Activated CD8-positive, alpha-beta T cell treated with anti-CD3 and anti-CD28 coated beads for 36 hours (primary cell): Measurements from ENCODE around the gene PFKFB3. TPM values are rescaled to one million over a fixed set of nuclear protein-coding genes. Genes with fewer than 3 reads are reported as not detected.

Experiments
- ATAC-seq: fragments of 200-7000 bp; cut with Tn5 transposase; one replicate; pipeline ENCODE4 v1.10.0; 2021; ENCODE audit warnings: mild to moderate bottlenecking, moderate library complexity
- CTCF ChIA-PET: fragments of 350-600 bp; sonication (Branson Sonifier 250); formaldehyde crosslinking; loops from one replicate; lab custom pipeline; 2021; ENCODE audit warnings: antibody characterized with exemption; lab: Charles Lee
- POLR2A ChIA-PET: fragments of 350-600 bp; sonication (Branson Sonifier 250); formaldehyde crosslinking; loops from one replicate; lab custom pipeline; 2021; ENCODE audit warnings: antibody characterized with exemption; lab: Charles Lee
- DNase-seq: peaks from one replicate; pipeline ENCODE4 v3.0.0-alpha.2; 2020
- H3K27ac Mint-ChIP-seq: one replicate; pipeline ENCODE4 v1.8.0; 2021; ENCODE audit warnings: mild to moderate bottlenecking, mixed read lengths
- H3K27me3 Mint-ChIP-seq: one replicate; pipeline ENCODE4 v1.8.0; 2021; ENCODE audit warnings: mixed read lengths
- H3K36me3 Mint-ChIP-seq: one replicate; pipeline ENCODE4 v1.8.0; 2021; ENCODE audit warnings: low read depth, mixed read lengths
- H3K4me1 Mint-ChIP-seq: one replicate; pipeline ENCODE4 v1.8.0; 2021; ENCODE audit warnings: low read depth, mixed read lengths
- H3K4me3 Mint-ChIP-seq: one replicate; pipeline ENCODE4 v1.8.0; 2021; ENCODE audit warnings: mild to moderate bottlenecking, moderate library complexity, mixed read lengths
- H3K9me3 Mint-ChIP-seq: one replicate; pipeline ENCODE4 v1.8.0; 2021; ENCODE audit warnings: mixed read lengths
- intact Hi-C: fragments of 100-400 bp; cut with micrococcal nuclease; formaldehyde crosslinking; loops from one replicate; pipeline ENCODE4 v1.10.0; 2022
- total RNA-seq, 2 experiments: library from RNA; stranded (reverse); gene quantifications; one replicate each; pipeline ENCODE4 v1.2.3, GENCODE V29; 2021
- TF ChIP-seq, protein P1 (sequence below): fragments of 200-600 bp; IDR thresholded peaks from one replicate; pipeline ENCODE4 v1.8.0; 2022; ENCODE audit warnings: antibody characterized with exemption, mild to moderate bottlenecking

Gene PFKFB3
- total RNA-seq, 2 experiments from 2014 or later = 107 to 117 TPM

DNA sequence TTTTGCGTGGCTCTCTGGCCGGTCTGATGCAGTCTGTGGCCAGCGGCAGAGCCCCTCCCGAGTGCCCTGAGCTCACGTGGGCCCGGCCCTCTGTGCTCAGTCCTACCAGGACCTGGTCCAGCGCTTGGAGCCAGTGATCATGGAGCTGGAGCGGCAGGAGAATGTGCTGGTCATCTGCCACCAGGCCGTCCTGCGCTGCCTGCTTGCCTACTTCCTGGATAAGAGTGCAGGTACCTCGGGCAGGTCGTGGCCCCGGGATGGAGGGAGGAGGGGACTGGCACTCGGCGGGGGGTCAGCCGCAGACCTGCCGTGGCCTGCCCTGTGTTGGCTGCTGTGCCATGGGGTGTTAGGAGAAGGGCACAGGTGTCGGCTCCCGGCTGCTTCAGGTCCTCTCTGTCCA is 20.0 kb downstream of the PFKFB3 start:
- no peak for ATAC-seq
- peaks cover 71% of the 10 kb centered on the region for H3K36me3 Mint-ChIP-seq
- intact Hi-C loops = no loop called here
- POLR2A ChIA-PET = no interaction called here
- no peak overlapping the region for H3K27ac Mint-ChIP-seq
- TF ChIP-seq, protein P1, sequence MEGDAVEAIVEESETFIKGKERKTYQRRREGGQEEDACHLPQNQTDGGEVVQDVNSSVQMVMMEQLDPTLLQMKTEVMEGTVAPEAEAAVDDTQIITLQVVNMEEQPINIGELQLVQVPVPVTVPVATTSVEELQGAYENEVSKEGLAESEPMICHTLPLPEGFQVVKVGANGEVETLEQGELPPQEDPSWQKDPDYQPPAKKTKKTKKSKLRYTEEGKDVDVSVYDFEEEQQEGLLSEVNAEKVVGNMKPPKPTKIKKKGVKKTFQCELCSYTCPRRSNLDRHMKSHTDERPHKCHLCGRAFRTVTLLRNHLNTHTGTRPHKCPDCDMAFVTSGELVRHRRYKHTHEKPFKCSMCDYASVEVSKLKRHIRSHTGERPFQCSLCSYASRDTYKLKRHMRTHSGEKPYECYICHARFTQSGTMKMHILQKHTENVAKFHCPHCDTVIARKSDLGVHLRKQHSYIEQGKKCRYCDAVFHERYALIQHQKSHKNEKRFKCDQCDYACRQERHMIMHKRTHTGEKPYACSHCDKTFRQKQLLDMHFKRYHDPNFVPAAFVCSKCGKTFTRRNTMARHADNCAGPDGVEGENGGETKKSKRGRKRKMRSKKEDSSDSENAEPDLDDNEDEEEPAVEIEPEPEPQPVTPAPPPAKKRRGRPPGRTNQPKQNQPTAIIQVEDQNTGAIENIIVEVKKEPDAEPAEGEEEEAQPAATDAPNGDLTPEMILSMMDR = no peak
- no peak for DNase-seq
- H3K27me3 Mint-ChIP-seq = no peaks in the 10 kb centered on the region
- peaks cover 4% of the 10 kb centered on the region for H3K4me1 Mint-ChIP-seq
- H3K9me3 Mint-ChIP-seq = no peaks in the 10 kb centered on the region
- CTCF ChIA-PET = no interaction called here
- H3K4me3 Mint-ChIP-seq = no peak overlapping the region

GRCh38 chr10:6223981-6224380 is 21.2 kb downstream of the PFKFB3 start:
- Mint-ChIP-seq H3K27ac (no peak overlapping the region), H3K9me3 (no peaks in the 10 kb centered on the region), H3K36me3 (peaks cover 73% of the 10 kb centered on the region), H3K4me1 (peaks cover 7% of the 10 kb centered on the region), H3K4me3 (no peak overlapping the region), H3K27me3 (no peaks in the 10 kb centered on the region)
- no peak for ATAC-seq
- ChIA-PET POLR2A (interaction anchor here (0.8 kb wide), 1 partner anchor 13 kb away, joined by 5 read pairs; no protein-coding TSS in a partner anchor), CTCF (interaction anchor here (1.4 kb wide), 1 partner anchor 21 kb away, joined by 4 read pairs; the partner anchor contains the start of gene PFKFB3)
- intact Hi-C loops = no loop called here
- DNase-seq = no peak
- TF ChIP-seq, protein P1 = no peak

DNA sequence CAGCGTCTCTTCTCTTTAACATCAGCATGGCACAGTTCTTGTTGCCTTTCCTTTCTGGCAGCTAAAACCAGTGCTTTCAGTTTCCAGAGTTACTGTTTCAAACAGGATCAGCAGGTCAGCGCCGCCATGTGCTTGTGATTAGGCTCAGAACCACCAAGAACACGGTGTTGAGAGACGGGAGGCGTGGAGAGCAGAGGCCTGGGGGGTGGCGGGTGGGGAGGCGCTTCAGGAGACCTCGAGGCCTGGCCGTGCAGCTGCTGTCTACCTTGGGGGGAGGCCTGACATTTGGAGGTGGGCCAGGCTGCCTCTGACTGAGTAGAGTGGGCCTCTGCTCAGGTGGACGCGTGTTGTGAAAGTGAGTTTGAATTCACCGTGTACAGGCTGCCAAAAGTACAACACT is 22.0 kb downstream of the PFKFB3 start:
- intact Hi-C loops = no loop called here
- ChIA-PET POLR2A (interaction anchor here (0.6 to 1.7 kb wide), 3 partner anchors 12 to 181 kb away, joined by 4 to 5 read pairs (median 5); no protein-coding TSS in a partner anchor), CTCF (interaction anchor here (1.4 kb wide), 1 partner anchor 22 kb away, joined by 4 read pairs; the partner anchor contains the start of gene PFKFB3)
- ATAC-seq (no peak), DNase-seq (no peak)
- no peaks in the 10 kb centered on the region for H3K9me3 Mint-ChIP-seq
- no peaks in the 10 kb centered on the region for H3K27me3 Mint-ChIP-seq
- peaks cover 7% of the 10 kb centered on the region for H3K4me1 Mint-ChIP-seq
- TF ChIP-seq, protein P1 = no peak
- no peak overlapping the region for H3K27ac Mint-ChIP-seq
- no peak overlapping the region for H3K4me3 Mint-ChIP-seq
- H3K36me3 Mint-ChIP-seq = peaks cover 69% of the 10 kb centered on the region

- POLR2A ChIA-PET = interaction anchor here (0.6 to 1.7 kb wide), 2 partner anchors 21 to 181 kb away, joined by 4 to 5 read pairs; no protein-coding TSS in a partner anchor
- TF ChIP-seq, protein P1 = no peak
- intact Hi-C loops = no loop called here
- ATAC-seq (no peak), DNase-seq (no peak)
- H3K9me3 Mint-ChIP-seq = no peaks in the 10 kb centered on the region
- no peak overlapping the region for H3K27ac Mint-ChIP-seq
- no peak overlapping the region for H3K4me3 Mint-ChIP-seq
- peaks cover 72% of the 10 kb centered on the region for H3K36me3 Mint-ChIP-seq
- H3K4me1 Mint-ChIP-seq = peaks cover 7% of the 10 kb centered on the region
- CTCF ChIA-PET = interaction anchor here (1.4 kb wide), 1 partner anchor 23 kb away, joined by 4 read pairs; the partner anchor contains the start of gene PFKFB3
- no peaks in the 10 kb centered on the region for H3K27me3 Mint-ChIP-seq
These were observed 22.6 kb downstream of the PFKFB3 start for GRCh38 chr10:6225263-6225814.

- H3K4me3 Mint-ChIP-seq = no peak overlapping the region
- TF ChIP-seq, protein P1 = no peak
- intact Hi-C loops = no loop called here
- POLR2A ChIA-PET = interaction anchor here (1.7 kb wide), 1 partner anchor 180 kb away, joined by 5 read pairs; no protein-coding TSS in a partner anchor
- DNase-seq (no peak), ATAC-seq (no peak)
- H3K27me3 Mint-ChIP-seq = no peaks in the 10 kb centered on the region
- CTCF ChIA-PET = no interaction called here
- H3K9me3 Mint-ChIP-seq = no peaks in the 10 kb centered on the region
- peaks cover 7% of the 10 kb centered on the region for H3K4me1 Mint-ChIP-seq
- peaks cover 70% of the 10 kb centered on the region for H3K36me3 Mint-ChIP-seq
- no peak overlapping the region for H3K27ac Mint-ChIP-seq
These were observed 23.5 kb downstream of the PFKFB3 start for GRCh38 chr10:6226216-6226615.
